OCI-LY1 (cell line): ENCODE results near the gene GZF1.

Source experiments
- CTCF ChIP-seq: fragments of 200-600 bp; sonication (generic), shearing (Covaris generic); IDR thresholded peaks from 2 replicates; pipeline ENCODE4 v1.5.1; 2017; ENCODE audit warnings: mild to moderate bottlenecking, antibody characterized with exemption, low read length, moderate library complexity, mixed read lengths
- EZH2 ChIP-seq: fragments of 200-600 bp; sonication (generic), shearing (Covaris generic); IDR thresholded peaks from 2 replicates; pipeline ENCODE4 v1.8.0; 2017; ENCODE audit warnings: borderline replicate concordance, mixed run types, mild to moderate bottlenecking, antibody characterized with exemption, low read length, moderate library complexity, mixed read lengths

DNA sequence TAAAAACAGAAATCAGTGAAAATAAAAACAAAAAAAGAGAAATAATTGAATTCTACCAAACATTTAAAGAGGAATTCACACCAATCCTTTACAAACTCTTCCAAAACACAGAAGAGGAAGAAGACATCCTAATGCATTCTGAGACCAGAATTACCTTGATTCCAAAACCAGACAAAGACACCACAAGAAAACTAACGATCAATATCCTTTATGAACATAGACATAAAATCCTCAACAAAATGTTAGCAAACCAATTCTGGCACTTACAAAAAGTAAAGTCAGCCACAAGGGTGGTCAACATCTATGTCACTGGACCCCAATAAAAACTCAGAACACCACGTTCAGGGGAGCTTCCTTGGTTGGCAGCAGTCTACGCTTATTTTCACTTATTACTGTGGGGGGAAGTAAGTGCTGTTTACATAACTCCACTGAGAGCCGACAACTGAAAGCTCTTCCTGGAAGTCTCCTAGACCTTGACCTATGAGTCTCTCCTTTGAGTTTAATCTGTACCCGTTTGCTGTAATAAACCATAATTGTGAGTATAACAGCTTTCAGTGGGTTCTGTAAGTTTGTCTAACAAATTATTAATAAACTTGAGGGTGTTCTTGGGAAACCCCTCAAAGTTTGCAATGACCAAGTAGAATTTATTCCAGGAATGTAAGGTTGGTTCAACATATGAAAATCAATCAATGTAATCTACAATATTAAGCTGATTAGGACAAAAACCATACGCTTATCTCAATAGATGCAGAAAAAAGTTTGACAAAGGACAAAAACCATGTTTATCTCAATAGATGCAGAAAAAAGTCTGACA, 24.5 kb downstream of the GZF1 start:
- TF ChIP-seq CTCF (no peak), EZH2 (no peak)
